ENCODE data around the gene UVRAG.
"Not testable (repeated sequence)": the region's sequence is repeated elsewhere in the genome, so short reads cannot be mapped to it uniquely, and the experiment has no call there.

The UVRAG gene

DNA sequence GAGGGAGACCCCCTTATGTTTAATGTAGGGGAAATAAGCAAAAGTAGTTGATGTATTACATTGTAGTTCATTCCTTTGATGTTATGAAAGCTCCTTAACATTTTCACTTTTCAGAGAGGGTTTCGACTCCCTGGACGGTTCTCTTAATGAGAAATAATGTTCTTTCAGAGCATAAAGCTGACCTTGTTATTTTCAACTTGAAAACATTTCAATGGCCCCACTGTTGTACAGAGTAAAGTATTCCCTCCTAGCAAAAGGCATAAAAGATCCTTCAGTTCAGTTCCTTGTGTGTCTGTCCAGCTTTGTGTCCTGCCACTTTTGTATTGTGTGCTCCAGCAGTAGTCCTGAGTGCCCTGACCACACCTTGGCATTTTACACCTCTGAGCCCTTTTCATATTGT lies 63.9 kb downstream of the UVRAG start:
- H3K4me2 ChIP-seq (ENCODE audit: low read depth, low read length): no peak overlapping the region
- H3K9ac ChIP-seq (ENCODE audit: low read length): no peak overlapping the region
- no peaks in the 10 kb centered on the region for H3F3A ChIP-seq (ENCODE audit: insufficient read depth, low read length)
- TF ChIP-seq, protein P1, sequence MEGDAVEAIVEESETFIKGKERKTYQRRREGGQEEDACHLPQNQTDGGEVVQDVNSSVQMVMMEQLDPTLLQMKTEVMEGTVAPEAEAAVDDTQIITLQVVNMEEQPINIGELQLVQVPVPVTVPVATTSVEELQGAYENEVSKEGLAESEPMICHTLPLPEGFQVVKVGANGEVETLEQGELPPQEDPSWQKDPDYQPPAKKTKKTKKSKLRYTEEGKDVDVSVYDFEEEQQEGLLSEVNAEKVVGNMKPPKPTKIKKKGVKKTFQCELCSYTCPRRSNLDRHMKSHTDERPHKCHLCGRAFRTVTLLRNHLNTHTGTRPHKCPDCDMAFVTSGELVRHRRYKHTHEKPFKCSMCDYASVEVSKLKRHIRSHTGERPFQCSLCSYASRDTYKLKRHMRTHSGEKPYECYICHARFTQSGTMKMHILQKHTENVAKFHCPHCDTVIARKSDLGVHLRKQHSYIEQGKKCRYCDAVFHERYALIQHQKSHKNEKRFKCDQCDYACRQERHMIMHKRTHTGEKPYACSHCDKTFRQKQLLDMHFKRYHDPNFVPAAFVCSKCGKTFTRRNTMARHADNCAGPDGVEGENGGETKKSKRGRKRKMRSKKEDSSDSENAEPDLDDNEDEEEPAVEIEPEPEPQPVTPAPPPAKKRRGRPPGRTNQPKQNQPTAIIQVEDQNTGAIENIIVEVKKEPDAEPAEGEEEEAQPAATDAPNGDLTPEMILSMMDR (IDR thresholded peaks at IDR 0.05; ENCODE audit: low read length): no peak
- TF ChIP-seq EZH2phosphoT487 (IDR thresholded peaks at IDR 0.05; ENCODE audit: low read length) (no peak), EZH2 (optimal IDR thresholded peaks at IDR 0.05; ENCODE audit: low read depth, low read length) (no peak)
- no peak overlapping the region for H3K27ac ChIP-seq (ENCODE audit: low read length)
- no peaks in the 10 kb centered on the region for H3K9me2 ChIP-seq (replicated peaks; ENCODE audit: insufficient read depth, low read length)
- no peak for DNase-seq
- no peak overlapping the region for H3K4me3 ChIP-seq (ENCODE audit: low read length)
- no peaks in the 10 kb centered on the region for H3K9me3 ChIP-seq (replicated peaks; ENCODE audit: insufficient read depth, low read length)
- H3K4me1 ChIP-seq (ENCODE audit: low read length): no peaks in the 10 kb centered on the region
- H4K20me1 ChIP-seq (ENCODE audit: insufficient read depth, low read length): no peaks in the 10 kb centered on the region
- no peak overlapping the region for H2AFZ ChIP-seq (ENCODE audit: low read length)
- H3K27me3 ChIP-seq (replicated peaks; ENCODE audit: insufficient read depth, low read length): no peaks in the 10 kb centered on the region
- no peaks in the 10 kb centered on the region for H3K36me3 ChIP-seq (replicated peaks; ENCODE audit: insufficient read depth, low read length)
- no peaks in the 10 kb centered on the region for H3K79me2 ChIP-seq (ENCODE audit: low read length)

DNA sequence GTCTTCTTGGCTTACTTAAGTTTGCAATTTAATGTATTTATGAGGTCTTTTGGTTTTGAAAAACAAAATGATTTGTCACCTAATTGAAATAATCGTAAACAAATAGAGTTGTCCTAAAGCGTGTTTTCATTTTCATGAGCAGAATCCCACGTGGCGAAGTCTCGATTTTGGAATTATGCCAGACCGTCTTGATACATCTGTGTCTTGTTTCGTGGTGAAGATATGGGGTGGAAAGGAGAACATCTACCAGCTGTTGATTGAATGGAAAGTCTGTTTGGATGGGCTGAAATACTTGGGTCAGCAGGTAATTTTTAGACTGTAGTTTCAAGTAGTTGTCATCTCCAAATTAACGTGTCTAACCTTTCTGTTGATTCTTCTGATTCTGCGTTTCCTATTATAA lies 64.7 kb downstream of the UVRAG start:
- TF ChIP-seq, protein P1 (IDR thresholded peaks at IDR 0.05; ENCODE audit: low read length): no peak
- TF ChIP-seq EZH2phosphoT487 (IDR thresholded peaks at IDR 0.05; ENCODE audit: low read length) (no peak), EZH2 (optimal IDR thresholded peaks at IDR 0.05; ENCODE audit: low read depth, low read length) (no peak)
- Histone ChIP-seq H3K36me3 (replicated peaks; ENCODE audit: insufficient read depth, low read length) (no peaks in the 10 kb centered on the region), H3K79me2 (ENCODE audit: low read length) (no peaks in the 10 kb centered on the region), H3K9me2 (replicated peaks; ENCODE audit: insufficient read depth, low read length) (no peaks in the 10 kb centered on the region), H2AFZ (ENCODE audit: low read length) (no peak overlapping the region), H3K9ac (ENCODE audit: low read length) (no peak overlapping the region), H3K4me2 (ENCODE audit: low read depth, low read length) (no peak overlapping the region), H3K4me1 (ENCODE audit: low read length) (no peaks in the 10 kb centered on the region), H3K27me3 (replicated peaks; ENCODE audit: insufficient read depth, low read length) (no peaks in the 10 kb centered on the region), H3K27ac (ENCODE audit: low read length) (no peak overlapping the region), H3K4me3 (ENCODE audit: low read length) (no peak overlapping the region), H3F3A (ENCODE audit: insufficient read depth, low read length) (no peaks in the 10 kb centered on the region), H3K9me3 (replicated peaks; ENCODE audit: insufficient read depth, low read length) (no peaks in the 10 kb centered on the region), H4K20me1 (ENCODE audit: insufficient read depth, low read length) (no peaks in the 10 kb centered on the region)
- DNase-seq: no peak

DNA sequence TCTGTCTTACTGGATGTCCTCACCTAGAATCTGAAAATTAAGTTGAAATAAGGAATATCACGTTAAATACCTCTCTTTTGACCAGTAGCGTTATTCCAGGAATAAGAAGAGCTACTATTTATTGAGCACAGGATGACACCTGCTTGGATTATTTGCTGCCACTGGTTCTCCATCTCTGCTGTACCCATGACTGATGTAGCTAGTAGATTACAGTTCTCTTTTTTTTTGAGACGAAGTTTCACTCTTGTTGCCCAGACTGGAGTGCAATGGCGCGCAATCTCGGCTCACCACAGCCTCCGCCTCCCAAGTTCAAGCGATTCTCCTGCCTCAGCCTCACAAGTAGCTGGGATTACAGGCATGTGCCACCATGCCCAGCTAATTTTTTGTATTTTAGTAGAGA lies 65.3 kb downstream of the UVRAG start:
- not testable (repeated sequence) for H3K27me3 ChIP-seq (replicated peaks; ENCODE audit: insufficient read depth, low read length); H3K36me3 ChIP-seq (replicated peaks; ENCODE audit: insufficient read depth, low read length); H3K27ac ChIP-seq (ENCODE audit: low read length); H3K4me2 ChIP-seq (ENCODE audit: low read depth, low read length); DNase-seq; H3K4me1 ChIP-seq (ENCODE audit: low read length); H3K9me3 ChIP-seq (replicated peaks; ENCODE audit: insufficient read depth, low read length); H3K9ac ChIP-seq (ENCODE audit: low read length); H3F3A ChIP-seq (ENCODE audit: insufficient read depth, low read length); H2AFZ ChIP-seq (ENCODE audit: low read length); H3K4me3 ChIP-seq (ENCODE audit: low read length); H3K9me2 ChIP-seq (replicated peaks; ENCODE audit: insufficient read depth, low read length); H4K20me1 ChIP-seq (ENCODE audit: insufficient read depth, low read length); H3K79me2 ChIP-seq (ENCODE audit: low read length)

DNA sequence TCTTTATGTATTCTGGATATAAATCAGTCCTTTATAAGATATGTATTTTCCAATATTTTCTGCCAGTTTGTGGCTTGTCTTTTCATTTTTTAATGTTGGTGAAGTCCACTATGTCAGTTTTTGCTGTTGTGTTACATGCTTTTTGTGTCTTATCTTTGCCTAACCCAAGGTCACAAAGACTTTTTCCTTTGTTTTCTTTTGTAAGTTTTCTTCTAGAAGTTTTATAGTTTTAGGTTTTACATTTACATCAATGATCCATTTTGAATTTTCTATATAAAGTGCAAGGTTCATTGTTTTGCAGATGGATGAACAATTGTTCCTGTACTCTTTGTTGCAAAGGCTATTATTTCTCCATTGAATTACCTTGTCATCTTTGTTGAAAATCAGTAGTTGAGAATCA lies 69.3 kb downstream of the UVRAG start:
- no peak overlapping the region for H3K9ac ChIP-seq (ENCODE audit: low read length)
- H3K4me2 ChIP-seq (ENCODE audit: low read depth, low read length): no peak overlapping the region
- H3K36me3 ChIP-seq (replicated peaks; ENCODE audit: insufficient read depth, low read length): no peaks in the 10 kb centered on the region
- no peak overlapping the region for H2AFZ ChIP-seq (ENCODE audit: low read length)
- H3K27ac ChIP-seq (ENCODE audit: low read length): no peak overlapping the region
- H3K4me1 ChIP-seq (ENCODE audit: low read length): no peaks in the 10 kb centered on the region
- no peaks in the 10 kb centered on the region for H3K27me3 ChIP-seq (replicated peaks; ENCODE audit: insufficient read depth, low read length)
- no peaks in the 10 kb centered on the region for H3F3A ChIP-seq (ENCODE audit: insufficient read depth, low read length)
- no peaks in the 10 kb centered on the region for H3K79me2 ChIP-seq (ENCODE audit: low read length)
- H3K9me2 ChIP-seq (replicated peaks; ENCODE audit: insufficient read depth, low read length): no peaks in the 10 kb centered on the region
- H3K4me3 ChIP-seq (ENCODE audit: low read length): no peak overlapping the region
- no peaks in the 10 kb centered on the region for H3K9me3 ChIP-seq (replicated peaks; ENCODE audit: insufficient read depth, low read length)
- DNase-seq: no peak
- TF ChIP-seq EZH2 (optimal IDR thresholded peaks at IDR 0.05; ENCODE audit: low read depth, low read length): no peak
- TF ChIP-seq, protein P1 (IDR thresholded peaks at IDR 0.05; ENCODE audit: low read length): no peak
- TF ChIP-seq EZH2phosphoT487 (IDR thresholded peaks at IDR 0.05; ENCODE audit: low read length): no peak
- no peaks in the 10 kb centered on the region for H4K20me1 ChIP-seq (ENCODE audit: insufficient read depth, low read length)
